Neural progenitor cell (in vitro differentiated cells): ENCODE data around the gene INTS6L.

ENCODE experiments used
- EZH2phosphoT487 ChIP-seq: fragments of 200-600 bp; sonication (generic); IDR thresholded peaks from 2 replicates; pipeline ENCODE4 v1.6.1; 2017; ENCODE audit warnings: antibody characterized with exemption
- TF ChIP-seq, protein P1 (sequence below): fragments of 200-600 bp; sonication (generic); IDR thresholded peaks from 2 replicates; pipeline ENCODE4 v1.5.1; 2017; ENCODE audit warnings: antibody characterized with exemption, mild to moderate bottlenecking

DNA sequence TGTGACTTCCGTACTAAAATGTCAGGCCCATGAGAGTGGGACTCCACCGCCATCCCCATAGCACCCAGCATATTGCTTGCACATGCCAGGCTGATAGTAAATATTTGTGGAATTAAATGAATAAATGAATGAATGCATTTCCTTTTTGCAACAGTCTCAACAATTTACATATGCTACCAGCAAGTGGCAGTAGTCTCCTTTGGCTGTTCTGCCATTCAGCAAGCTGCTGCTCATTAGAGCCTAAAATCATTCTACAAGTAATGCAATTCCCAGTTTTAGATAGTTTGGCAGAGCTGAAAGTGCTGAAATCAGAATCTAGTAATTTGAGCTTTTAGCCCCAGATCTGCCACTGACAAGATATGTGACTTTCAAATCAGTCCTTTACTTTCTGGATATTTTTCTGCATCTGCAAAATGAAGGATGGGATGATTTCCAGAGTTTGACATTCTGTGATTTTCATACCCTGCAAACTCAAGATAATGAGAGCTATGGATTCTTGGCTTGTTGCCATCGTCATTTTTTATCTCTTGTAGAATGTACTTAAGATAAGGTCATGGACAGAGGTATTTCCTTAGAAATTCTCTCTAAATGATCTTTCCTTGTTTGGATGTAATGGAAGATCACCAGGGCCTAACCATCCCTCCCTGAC lies 35.7 kb upstream of the INTS6L start:
- TF ChIP-seq, protein P1, sequence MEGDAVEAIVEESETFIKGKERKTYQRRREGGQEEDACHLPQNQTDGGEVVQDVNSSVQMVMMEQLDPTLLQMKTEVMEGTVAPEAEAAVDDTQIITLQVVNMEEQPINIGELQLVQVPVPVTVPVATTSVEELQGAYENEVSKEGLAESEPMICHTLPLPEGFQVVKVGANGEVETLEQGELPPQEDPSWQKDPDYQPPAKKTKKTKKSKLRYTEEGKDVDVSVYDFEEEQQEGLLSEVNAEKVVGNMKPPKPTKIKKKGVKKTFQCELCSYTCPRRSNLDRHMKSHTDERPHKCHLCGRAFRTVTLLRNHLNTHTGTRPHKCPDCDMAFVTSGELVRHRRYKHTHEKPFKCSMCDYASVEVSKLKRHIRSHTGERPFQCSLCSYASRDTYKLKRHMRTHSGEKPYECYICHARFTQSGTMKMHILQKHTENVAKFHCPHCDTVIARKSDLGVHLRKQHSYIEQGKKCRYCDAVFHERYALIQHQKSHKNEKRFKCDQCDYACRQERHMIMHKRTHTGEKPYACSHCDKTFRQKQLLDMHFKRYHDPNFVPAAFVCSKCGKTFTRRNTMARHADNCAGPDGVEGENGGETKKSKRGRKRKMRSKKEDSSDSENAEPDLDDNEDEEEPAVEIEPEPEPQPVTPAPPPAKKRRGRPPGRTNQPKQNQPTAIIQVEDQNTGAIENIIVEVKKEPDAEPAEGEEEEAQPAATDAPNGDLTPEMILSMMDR, result peak; percentile 58
- no peak for TF ChIP-seq EZH2phosphoT487
